Ectodermal cell (in vitro differentiated cells): ENCODE measurements around the gene KRTAP10-5.

ENCODE experiments used
- H3K27ac ChIP-seq: 2 replicates; pipeline ENCODE4 v1.7.0; 2013; ENCODE audit warnings: mild to moderate bottlenecking, low read depth, low read length; ENCODE audit not compliant: insufficient read depth, poor library complexity, severe bottlenecking
- H3K27me3 ChIP-seq: 2 replicates; pipeline ENCODE4 v1.7.0; 2013; ENCODE audit warnings: mild to moderate bottlenecking, low read length; ENCODE audit not compliant: insufficient read depth, control insufficient read depth, poor library complexity, severe bottlenecking
- H3K36me3 ChIP-seq: one replicate; pipeline ENCODE4 v1.7.0; 2013; ENCODE audit warnings: low read length; ENCODE audit not compliant: control insufficient read depth, insufficient read depth
- H3K4me1 ChIP-seq: one replicate; pipeline ENCODE4 v1.7.0; 2013; ENCODE audit warnings: low read length; ENCODE audit not compliant: control insufficient read depth, insufficient read depth
- H3K4me3 ChIP-seq: 2 replicates; pipeline ENCODE4 v1.7.0; 2013; ENCODE audit warnings: low read depth, low read length, control low read depth; ENCODE audit not compliant: insufficient read depth
- H3K9me3 ChIP-seq: 2 replicates; pipeline ENCODE4 v1.7.0; 2013; ENCODE audit warnings: mild to moderate bottlenecking, low read length, moderate library complexity; ENCODE audit not compliant: control insufficient read depth
- WGBS, 2 experiments: methylation state at CpG; one replicate each; pipeline ENCODE4 v1.1.7; 2013; ENCODE audit warnings: missing lambda C conversion rate in 2 of 2; 5-methylcytosine and 5-hydroxymethylcytosine counted together

Gene KRTAP10-5

GRCh38 chr21:44618504-44618903 is 38.1 kb upstream of the KRTAP10-5 start:
- Histone ChIP-seq H3K27me3 (no peaks in the 10 kb centered on the region), H3K4me1 (no peaks in the 10 kb centered on the region)
- 83 to 87% methylated on average over 4 of the region's 4 CpGs for WGBS, 2 experiments

GRCh38 chr21:44617071-44617501 is 36.7 kb upstream of the KRTAP10-5 start:
- no peaks in the 10 kb centered on the region for H3K9me3 ChIP-seq
- no peaks in the 10 kb centered on the region for H3K4me1 ChIP-seq
- no peaks in the 10 kb centered on the region for H3K36me3 ChIP-seq
- H3K4me3 ChIP-seq, result no peak overlapping the region
- WGBS, 2 experiments, result 69 to 72% methylated on average over 8 of the region's 8 CpGs
- no peaks in the 10 kb centered on the region for H3K27me3 ChIP-seq
- no peak overlapping the region for H3K27ac ChIP-seq

More at GRCh38 chr21:44618504-44618903, 38.1 kb upstream of the KRTAP10-5 start:
- no peak overlapping the region for H3K27ac ChIP-seq
- H3K36me3 ChIP-seq, result no peaks in the 10 kb centered on the region
- no peak overlapping the region for H3K4me3 ChIP-seq
- H3K9me3 ChIP-seq, result no peaks in the 10 kb centered on the region

- no peaks in the 10 kb centered on the region for H3K27me3 ChIP-seq
- WGBS, 2 experiments, result 89 to 90% methylated on average over 16 of the region's 16 CpGs
- no peaks in the 10 kb centered on the region for H3K4me1 ChIP-seq
- no peak overlapping the region for H3K27ac ChIP-seq
- no peak overlapping the region for H3K4me3 ChIP-seq
- no peaks in the 10 kb centered on the region for H3K9me3 ChIP-seq
- H3K36me3 ChIP-seq, result no peaks in the 10 kb centered on the region
Measured at GRCh38 chr21:44616591-44616926, 36.2 kb upstream of the KRTAP10-5 start.

GRCh38 chr21:44615911-44616590 is 35.6 kb upstream of the KRTAP10-5 start:
- Histone ChIP-seq H3K27me3 (no peaks in the 10 kb centered on the region), H3K9me3 (peaks cover under 1% of the 10 kb centered on the region), H3K27ac (no peak overlapping the region), H3K36me3 (no peaks in the 10 kb centered on the region), H3K4me3 (no peak overlapping the region), H3K4me1 (no peaks in the 10 kb centered on the region)
- 81 to 82% methylated on average over 17 of the region's 17 CpGs for WGBS, 2 experiments

- Histone ChIP-seq H3K4me1 (no peaks in the 10 kb centered on the region), H3K9me3 (peaks cover 2% of the 10 kb centered on the region), H3K36me3 (no peaks in the 10 kb centered on the region), H3K27ac (no peak overlapping the region), H3K27me3 (no peaks in the 10 kb centered on the region), H3K4me3 (no peak overlapping the region)
- WGBS, 2 experiments, result 82 to 95% methylated on average over 6 of the region's 8 CpGs
Measured at GRCh38 chr21:44615466-44615865, 35.1 kb upstream of the KRTAP10-5 start.

GRCh38 chr21:44614961-44615391 is 34.6 kb upstream of the KRTAP10-5 start:
- no peaks in the 10 kb centered on the region for H3K27me3 ChIP-seq
- no peaks in the 10 kb centered on the region for H3K36me3 ChIP-seq
- H3K27ac ChIP-seq, result no peak overlapping the region
- H3K9me3 ChIP-seq, result peaks cover 2% of the 10 kb centered on the region
- H3K4me3 ChIP-seq, result no peak overlapping the region
- H3K4me1 ChIP-seq, result no peaks in the 10 kb centered on the region
- 93 to 97% methylated on average over 28 of the region's 28 CpGs for WGBS, 2 experiments

GRCh38 chr21:44614161-44614631 is 33.8 kb upstream of the KRTAP10-5 start:
- Histone ChIP-seq H3K36me3 (no peaks in the 10 kb centered on the region), H3K27me3 (no peaks in the 10 kb centered on the region), H3K4me3 (no peak overlapping the region), H3K27ac (no peak overlapping the region), H3K4me1 (no peaks in the 10 kb centered on the region), H3K9me3 (peaks cover 2% of the 10 kb centered on the region)
- 89 to 93% methylated on average over 20 of the region's 20 CpGs for WGBS, 2 experiments

GRCh38 chr21:44613386-44614155 is 33.2 kb upstream of the KRTAP10-5 start:
- 92 to 94% methylated on average over 26 of the region's 26 CpGs for WGBS, 2 experiments
- no peaks in the 10 kb centered on the region for H3K27me3 ChIP-seq
- H3K4me3 ChIP-seq, result no peak overlapping the region
- peaks cover 2% of the 10 kb centered on the region for H3K9me3 ChIP-seq
- no peaks in the 10 kb centered on the region for H3K36me3 ChIP-seq
- no peaks in the 10 kb centered on the region for H3K4me1 ChIP-seq
- H3K27ac ChIP-seq, result no peak overlapping the region

- 89 to 91% methylated on average over 13 of the region's 13 CpGs for WGBS, 2 experiments
- H3K9me3 ChIP-seq, result peaks cover 2% of the 10 kb centered on the region
- H3K36me3 ChIP-seq, result no peaks in the 10 kb centered on the region
- no peak overlapping the region for H3K4me3 ChIP-seq
- no peak overlapping the region for H3K27ac ChIP-seq
- H3K4me1 ChIP-seq, result no peaks in the 10 kb centered on the region
- H3K27me3 ChIP-seq, result no peaks in the 10 kb centered on the region
Measured at GRCh38 chr21:44612669-44613229, 32.3 kb upstream of the KRTAP10-5 start.

GRCh38 chr21:44612029-44612486 is 31.7 kb upstream of the KRTAP10-5 start, which contains the start of gene KRTAP10-8:
Gene KRTAP10-8 (plus strand): TSS chr21:44612079. CDS start chr21:44612101, 22 bp downstream.
- H3K27ac ChIP-seq, result no peak within 1 kb of the TSS
- H3K4me3 ChIP-seq, result no peak within 1 kb of the TSS
- H3K4me1 ChIP-seq, result no peaks in the 10 kb centered on the region
- no peaks in the 10 kb centered on the region for H3K27me3 ChIP-seq
- H3K9me3 ChIP-seq, result peaks cover 2% of the 10 kb centered on the region
- WGBS, 2 experiments, result 93 to 96% methylated on average over 8 of the region's 8 CpGs
- H3K36me3 ChIP-seq, result no peaks in the 10 kb centered on the region
